Neutrophil (primary cell): ENCODE results near the gene IFNA14.
A peak's percentile ranks its signal among the peaks of the same experiment; 100 is the strongest.
"Not testable (repeated sequence)": the region's sequence is repeated elsewhere in the genome, so short reads cannot be mapped to it uniquely, and the experiment has no call there.

Experiments used
- H3K27ac ChIP-seq: fragments of 200-600 bp; sonication (generic); 2 replicates; pipeline ENCODE4 v1.5.1; 2016; ENCODE audit warnings: mild to moderate bottlenecking, moderate library complexity
- H3K27me3 ChIP-seq: fragments of 200-600 bp; sonication (generic); 2 replicates; pipeline ENCODE4 v1.6.0; 2016; ENCODE audit warnings: mild to moderate bottlenecking
- H3K36me3 ChIP-seq: fragments of 200-600 bp; sonication (generic); 2 replicates; pipeline ENCODE4 v1.5.1; 2017
- H3K4me1 ChIP-seq, 2 experiments: fragments of 200-600 bp in 1 of 2; sonication (generic) in 1 of 2; 1 replicate in 1 of 2; 2 replicates in 1 of 2; pipeline versions ENCODE4 v1.5.1 to v1.6.1; 2013 to 2016; ENCODE audit warnings: low read depth in 1 of 2, low read length in 1 of 2, mild to moderate bottlenecking in 1 of 2, moderate library complexity in 1 of 2; ENCODE audit not compliant: control insufficient read depth in 1 of 2, insufficient read depth in 1 of 2
- H3K4me3 ChIP-seq, 2 experiments: fragments of 200-600 bp in 1 of 2; sonication (generic) in 1 of 2; 1 replicate in 1 of 2; 2 replicates in 1 of 2; pipeline ENCODE4 v1.5.1; 2013 to 2016; ENCODE audit warnings: low read depth in 1 of 2, low read length in 1 of 2, mild to moderate bottlenecking in 1 of 2, moderate library complexity in 1 of 2
- H3K9me3 ChIP-seq: fragments of 200-600 bp; sonication (generic); 2 replicates; pipeline ENCODE4 v1.5.1; 2016
- TF ChIP-seq, protein P1 (sequence below): fragments of 200-600 bp; sonication (generic); IDR thresholded peaks from 2 replicates; pipeline ENCODE4 v1.5.1; 2016; ENCODE audit warnings: antibody characterized with exemption

IFNA14 gene

DNA sequence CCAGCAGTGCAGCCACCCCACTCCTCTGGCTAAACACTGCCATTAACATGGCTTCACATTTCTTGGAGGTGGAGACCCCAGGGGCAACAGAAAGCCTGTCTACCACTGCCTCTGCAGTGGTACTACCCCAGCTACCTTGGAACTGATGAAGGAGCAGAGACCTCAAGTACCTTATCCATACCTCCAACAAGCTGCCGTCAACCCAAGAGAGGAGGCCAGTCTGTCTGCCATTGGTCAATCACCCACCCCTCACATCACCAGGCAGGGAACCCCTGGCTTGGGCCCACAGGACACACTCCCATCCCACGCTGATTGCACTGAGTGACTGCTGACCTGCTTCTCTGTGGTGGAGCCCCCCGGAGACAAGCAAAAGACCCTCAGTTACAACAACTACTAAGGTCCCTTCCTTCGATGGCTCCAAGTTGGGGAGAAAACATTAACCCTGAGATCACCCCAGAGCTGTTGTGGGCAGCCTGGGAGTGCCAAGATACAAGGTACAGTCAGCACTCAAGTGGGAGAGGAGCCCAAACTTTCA is 5.6 kb downstream of the IFNA14 start:
- Histone ChIP-seq H3K4me1 (peaks cover 0 to 4% of the 10 kb centered on the region in 2 experiments), H3K9me3 (no peaks in the 10 kb centered on the region), H3K36me3 (no peaks in the 10 kb centered on the region), H3K27ac (no peak overlapping the region), H3K27me3 (no peaks in the 10 kb centered on the region), H3K4me3 (no peak overlapping the region)
- TF ChIP-seq, protein P1, sequence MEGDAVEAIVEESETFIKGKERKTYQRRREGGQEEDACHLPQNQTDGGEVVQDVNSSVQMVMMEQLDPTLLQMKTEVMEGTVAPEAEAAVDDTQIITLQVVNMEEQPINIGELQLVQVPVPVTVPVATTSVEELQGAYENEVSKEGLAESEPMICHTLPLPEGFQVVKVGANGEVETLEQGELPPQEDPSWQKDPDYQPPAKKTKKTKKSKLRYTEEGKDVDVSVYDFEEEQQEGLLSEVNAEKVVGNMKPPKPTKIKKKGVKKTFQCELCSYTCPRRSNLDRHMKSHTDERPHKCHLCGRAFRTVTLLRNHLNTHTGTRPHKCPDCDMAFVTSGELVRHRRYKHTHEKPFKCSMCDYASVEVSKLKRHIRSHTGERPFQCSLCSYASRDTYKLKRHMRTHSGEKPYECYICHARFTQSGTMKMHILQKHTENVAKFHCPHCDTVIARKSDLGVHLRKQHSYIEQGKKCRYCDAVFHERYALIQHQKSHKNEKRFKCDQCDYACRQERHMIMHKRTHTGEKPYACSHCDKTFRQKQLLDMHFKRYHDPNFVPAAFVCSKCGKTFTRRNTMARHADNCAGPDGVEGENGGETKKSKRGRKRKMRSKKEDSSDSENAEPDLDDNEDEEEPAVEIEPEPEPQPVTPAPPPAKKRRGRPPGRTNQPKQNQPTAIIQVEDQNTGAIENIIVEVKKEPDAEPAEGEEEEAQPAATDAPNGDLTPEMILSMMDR, result no peak

GRCh38 chr9:21233258-21233657 is 6.5 kb downstream of the IFNA14 start:
- Histone ChIP-seq H3K9me3 (no peaks in the 10 kb centered on the region), H3K27ac (no peak overlapping the region), H3K36me3 (no peaks in the 10 kb centered on the region), H3K27me3 (no peaks in the 10 kb centered on the region), H3K4me1 (peaks cover 0 to 4% of the 10 kb centered on the region in 2 experiments), H3K4me3 (no peak overlapping the region)
- TF ChIP-seq, protein P1, result no peak

DNA sequence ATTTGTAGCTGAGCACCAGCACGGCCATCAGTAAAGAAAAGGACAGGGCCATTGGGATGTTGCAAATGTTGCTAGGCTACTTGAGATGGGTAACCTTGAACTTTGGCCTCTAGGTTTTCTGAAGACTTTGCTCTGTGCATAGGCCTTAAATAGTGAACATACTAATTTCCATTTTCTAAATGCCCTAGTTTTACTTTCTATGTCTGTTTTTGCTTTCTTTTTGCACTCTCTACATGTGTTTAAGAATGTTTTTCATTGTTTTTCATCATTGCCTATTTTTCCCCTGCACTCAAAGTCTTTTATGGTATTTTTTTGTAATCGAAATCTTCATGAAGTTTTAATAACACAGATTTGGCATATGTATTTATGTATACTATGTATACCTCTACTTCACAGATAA is 11.7 kb downstream of the IFNA14 start, which contains the start of gene IFNA17:
IFNA17 (minus strand) TSS at position 101 of the 400 bp plus-strand sequence; CDS start at position 52, 49 bp downstream.
- Histone ChIP-seq H3K27ac (no peak within 1 kb of the TSS), H3K4me1 (no peaks in the 10 kb centered on the region), H3K9me3 (no peaks in the 10 kb centered on the region), H3K27me3 (no peaks in the 10 kb centered on the region), H3K36me3 (no peaks in the 10 kb centered on the region), H3K4me3 (no peak within 1 kb of the TSS)
- TF ChIP-seq, protein P1, result no peak

DNA sequence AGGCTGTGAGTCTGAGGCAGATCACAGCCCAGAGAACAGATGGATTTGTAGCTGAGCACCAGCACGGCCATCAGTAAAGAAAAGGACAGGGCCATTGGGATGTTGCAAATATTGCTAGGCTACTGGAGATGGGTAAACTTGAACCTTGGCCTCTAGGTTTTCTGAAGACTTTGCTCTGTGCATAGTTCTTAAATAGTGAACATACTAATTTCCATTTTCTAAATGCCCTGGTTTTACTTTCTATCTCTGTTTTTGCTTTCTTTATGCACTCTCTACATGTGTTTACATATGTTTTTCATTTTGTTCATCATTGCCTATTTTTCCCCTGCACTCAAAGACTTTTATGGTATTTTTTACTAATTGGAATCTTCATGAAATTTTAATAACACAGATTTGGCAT is 22.6 kb downstream of the IFNA14 start, which contains the start of gene IFNA16:
IFNA16 (minus strand) TSS at position 101 of the 400 bp plus-strand sequence; CDS start at position 95, 6 bp downstream.
- H3K4me1 ChIP-seq, H3K27ac ChIP-seq, H3K36me3 ChIP-seq, H3K4me3 ChIP-seq, H3K27me3 ChIP-seq, H3K9me3 ChIP-seq: not testable (repeated sequence)

- H3K9me3 ChIP-seq, H3K27me3 ChIP-seq, H3K36me3 ChIP-seq, H3K4me1 ChIP-seq, H3K27ac ChIP-seq, H3K4me3 ChIP-seq: not testable (repeated sequence)
- TF ChIP-seq, protein P1, result peak; percentile 25
These were observed 26.1 kb downstream of the IFNA14 start for GRCh38 chr9:21213411-21214326.

DNA sequence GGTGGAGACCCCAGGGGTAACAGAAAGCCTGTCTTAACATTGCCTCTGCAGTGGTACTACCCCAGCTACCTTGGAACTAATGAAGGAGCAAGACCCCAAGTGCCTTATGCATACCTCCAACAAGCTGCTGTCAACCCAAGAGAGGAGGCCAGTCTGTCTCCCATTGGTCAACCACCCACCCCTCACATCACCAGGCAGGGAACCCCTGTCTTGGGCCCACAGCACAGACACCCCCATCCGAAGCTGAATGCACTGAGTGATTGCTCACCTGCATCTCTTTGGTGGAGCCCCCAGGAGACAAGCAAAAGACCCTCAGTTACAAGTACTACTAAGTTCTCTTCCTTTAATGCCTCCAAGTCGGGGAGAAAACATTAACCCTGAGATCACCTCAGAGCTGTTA is 27.6 kb downstream of the IFNA14 start:
- not testable (repeated sequence) for H3K36me3 ChIP-seq, H3K4me3 ChIP-seq, H3K9me3 ChIP-seq, H3K27ac ChIP-seq, H3K4me1 ChIP-seq, H3K27me3 ChIP-seq

DNA sequence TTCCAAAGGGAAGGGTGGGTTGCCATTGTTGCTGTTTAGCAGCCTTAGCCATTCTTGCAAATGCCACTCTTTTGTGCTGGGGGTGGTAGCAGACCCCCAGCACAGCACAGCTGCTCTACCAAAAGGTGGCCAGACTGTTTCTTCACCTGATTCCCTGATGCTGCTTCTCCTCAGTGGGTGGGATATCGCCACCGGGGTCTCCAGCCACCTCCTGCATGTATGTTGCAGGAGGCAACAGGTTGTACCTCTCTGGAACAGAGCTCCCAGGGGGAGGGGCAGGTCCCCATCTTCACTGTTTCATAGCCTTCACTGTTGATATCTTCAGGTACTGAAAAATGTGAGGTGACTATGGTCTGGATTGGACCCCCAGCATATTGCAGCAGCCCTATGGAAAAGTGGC is 29.0 kb downstream of the IFNA14 start:
- not testable (repeated sequence) for H3K27me3 ChIP-seq, H3K9me3 ChIP-seq, H3K4me1 ChIP-seq, H3K27ac ChIP-seq, H3K36me3 ChIP-seq, H3K4me3 ChIP-seq
